A673 (cell line): Measurements from ENCODE around the gene WNT6. TPM values are rescaled to one million over a fixed set of nuclear protein-coding genes. Genes with fewer than 3 reads are reported as not detected.

Source experiments
- BruUV-seq: library from RNA; stranded (reverse); fragments of 400-500 nt; replicated peaks from 2 replicates; lab custom pipeline; 2021; lab: Mats Ljungman, UMichigan
- CTCF ChIA-PET: fragments of 300-600 bp; sonication (Branson Sonifier 250); formaldehyde crosslinking; loops from one replicate; lab custom pipeline; 2022; ENCODE audit warnings: antibody characterized with exemption; lab: Charles Lee
- POLR2A ChIA-PET: fragments of 300-600 bp; sonication (Branson Sonifier 250); formaldehyde crosslinking; loops from one replicate; lab custom pipeline; 2022; ENCODE audit warnings: antibody characterized with exemption; ENCODE audit not compliant: low non-redundant PET; lab: Charles Lee
- DNase-seq: peaks from one replicate; pipeline ENCODE4 v3.0.0-alpha.2; 2015; ENCODE audit warnings: low spot score
- H3K27ac ChIP-seq: fragments of 200-600 bp; sonication (generic); 2 replicates; pipeline ENCODE4 v1.5.1; 2016; ENCODE audit warnings: mixed run types, low read depth, mild to moderate bottlenecking, mixed read lengths, antibody characterized with exemption, low read length; ENCODE audit not compliant: poor library complexity, severe bottlenecking
- H3K27me3 ChIP-seq: fragments of 200-600 bp; sonication (generic); replicated peaks from 2 replicates; pipeline ENCODE4 v1.6.1; 2017; ENCODE audit warnings: mixed run types, low read depth, mild to moderate bottlenecking, mixed read lengths, antibody characterized with exemption, low read length; ENCODE audit not compliant: insufficient read depth, poor library complexity
- H3K36me3 ChIP-seq: fragments of 200-600 bp; sonication (generic); 2 replicates; pipeline ENCODE4 v1.6.1; 2016; ENCODE audit warnings: mixed run types, mild to moderate bottlenecking, mixed read lengths, antibody characterized with exemption, low read length; ENCODE audit not compliant: insufficient read depth, poor library complexity, severe bottlenecking
- H3K4me1 ChIP-seq: fragments of 200-600 bp; sonication (generic); 2 replicates; pipeline ENCODE4 v1.6.1; 2017; ENCODE audit warnings: mixed run types, mild to moderate bottlenecking, mixed read lengths, antibody characterized with exemption, low read length; ENCODE audit not compliant: insufficient read depth, poor library complexity, severe bottlenecking
- H3K4me3 ChIP-seq: fragments of 200-600 bp; sonication (generic); 2 replicates; pipeline ENCODE4 v1.5.1; 2016; ENCODE audit warnings: low read depth, mixed run types, mild to moderate bottlenecking, mixed read lengths, low read length; ENCODE audit not compliant: poor library complexity, severe bottlenecking
- H3K9me3 ChIP-seq: fragments of 200-600 bp; sonication (generic); 2 replicates; pipeline ENCODE4 v1.6.1; 2016; ENCODE audit warnings: mixed run types, low read depth, mild to moderate bottlenecking, mixed read lengths, antibody characterized with exemption, low read length; ENCODE audit not compliant: poor library complexity, severe bottlenecking
- EZH2 ChIP-seq: fragments of 200-600 bp; sonication (generic); IDR thresholded peaks from 2 replicates; pipeline ENCODE4 v1.6.1; 2017; ENCODE audit warnings: borderline replicate concordance, low read depth, mild to moderate bottlenecking, mixed read lengths, antibody characterized with exemption, low read length; ENCODE audit not compliant: poor library complexity, severe bottlenecking
- intact Hi-C: fragments of 100-400 bp; cut with micrococcal nuclease; formaldehyde crosslinking; loops from one replicate; pipeline ENCODE4 v1.10.0; 2022; ENCODE audit not compliant: unreplicated experiment
- total RNA-seq: library from RNA; stranded (reverse); gene quantifications from 2 replicates; pipeline ENCODE4 v1.2.3, GENCODE V29; 2021
- TF ChIP-seq, protein P1 (sequence below): fragments of 300-800, 200-600 bp; sonication (generic); conservative IDR thresholded peaks from 2 replicates; pipeline ENCODE4 v1.5.1; 2017; ENCODE audit warnings: low read depth, mild to moderate bottlenecking, antibody characterized with exemption, low read length, moderate library complexity, mixed read lengths

Gene WNT6
- total RNA-seq, 1 experiment from 2014 or later, result not detected

DNA sequence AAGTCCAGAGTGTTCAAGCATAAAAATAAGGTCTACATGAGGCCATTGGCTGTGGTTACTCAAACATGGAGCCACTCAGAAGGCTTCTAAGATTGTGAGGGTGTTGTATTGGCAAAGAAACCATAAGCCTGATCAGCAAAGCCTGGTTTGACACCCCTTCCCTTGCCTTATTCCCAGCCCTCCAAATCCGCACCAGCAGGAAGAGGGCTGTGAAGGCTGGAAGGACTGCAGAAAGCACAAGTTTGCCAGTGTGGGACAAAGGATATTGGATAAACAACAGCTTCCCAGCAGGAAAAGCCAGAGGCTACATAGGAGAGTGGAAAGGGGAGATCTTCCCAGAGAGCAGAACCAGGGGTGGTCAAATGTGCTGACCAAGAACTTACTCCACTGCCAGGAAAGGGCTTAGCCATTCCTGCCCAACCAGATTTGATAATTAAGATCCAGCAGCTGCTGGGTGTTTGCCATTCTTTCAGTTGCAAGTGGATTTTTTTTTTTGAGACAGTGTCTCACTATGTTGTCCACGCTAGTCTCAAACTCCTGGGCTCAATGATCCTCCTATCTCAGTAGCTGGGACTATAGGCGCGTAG is 26.5 kb upstream of the WNT6 start:
- Histone ChIP-seq H3K27me3 (peaks cover 28% of the 10 kb centered on the region), H3K27ac (no peak overlapping the region), H3K36me3 (no peaks in the 10 kb centered on the region), H3K9me3 (peaks cover 7% of the 10 kb centered on the region), H3K4me1 (no peaks in the 10 kb centered on the region), H3K4me3 (no peak overlapping the region)
- CTCF ChIA-PET, result interaction anchor here (0.9 kb wide), 1 partner anchor 59 kb away, joined by 3 read pairs; no protein-coding TSS in a partner anchor
- DNase-seq, result no peak
- intact Hi-C loops, result no loop called here
- POLR2A ChIA-PET, result no interaction called here
- BruUV-seq, result no TSS peak
- TF ChIP-seq, protein P1, sequence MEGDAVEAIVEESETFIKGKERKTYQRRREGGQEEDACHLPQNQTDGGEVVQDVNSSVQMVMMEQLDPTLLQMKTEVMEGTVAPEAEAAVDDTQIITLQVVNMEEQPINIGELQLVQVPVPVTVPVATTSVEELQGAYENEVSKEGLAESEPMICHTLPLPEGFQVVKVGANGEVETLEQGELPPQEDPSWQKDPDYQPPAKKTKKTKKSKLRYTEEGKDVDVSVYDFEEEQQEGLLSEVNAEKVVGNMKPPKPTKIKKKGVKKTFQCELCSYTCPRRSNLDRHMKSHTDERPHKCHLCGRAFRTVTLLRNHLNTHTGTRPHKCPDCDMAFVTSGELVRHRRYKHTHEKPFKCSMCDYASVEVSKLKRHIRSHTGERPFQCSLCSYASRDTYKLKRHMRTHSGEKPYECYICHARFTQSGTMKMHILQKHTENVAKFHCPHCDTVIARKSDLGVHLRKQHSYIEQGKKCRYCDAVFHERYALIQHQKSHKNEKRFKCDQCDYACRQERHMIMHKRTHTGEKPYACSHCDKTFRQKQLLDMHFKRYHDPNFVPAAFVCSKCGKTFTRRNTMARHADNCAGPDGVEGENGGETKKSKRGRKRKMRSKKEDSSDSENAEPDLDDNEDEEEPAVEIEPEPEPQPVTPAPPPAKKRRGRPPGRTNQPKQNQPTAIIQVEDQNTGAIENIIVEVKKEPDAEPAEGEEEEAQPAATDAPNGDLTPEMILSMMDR, result no peak
- TF ChIP-seq EZH2, result no peak

DNA sequence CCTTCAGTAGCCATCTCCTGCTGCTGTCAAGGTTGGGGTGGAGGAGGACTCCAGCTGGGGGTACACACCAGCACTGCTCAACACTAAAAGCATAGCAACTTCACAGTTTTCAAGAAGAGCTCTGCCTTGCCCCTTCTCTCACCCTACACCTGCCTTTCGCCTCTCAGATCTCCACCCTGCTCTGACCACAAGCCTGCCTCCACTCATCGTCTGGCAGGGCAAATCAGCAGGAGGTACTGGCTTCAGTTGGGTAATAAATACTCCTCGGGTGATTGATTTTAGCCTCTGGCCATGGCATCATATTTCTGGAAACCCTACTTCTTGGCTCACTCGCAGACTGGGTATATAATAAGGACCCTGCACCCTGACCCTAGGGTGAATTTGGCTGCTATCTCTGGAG is 24.9 kb upstream of the WNT6 start:
- intact Hi-C loops, result no loop called here
- H3K4me1 ChIP-seq, result no peaks in the 10 kb centered on the region
- no TSS peak for BruUV-seq
- no peak overlapping the region for H3K27ac ChIP-seq
- H3K9me3 ChIP-seq, result peaks cover 7% of the 10 kb centered on the region
- TF ChIP-seq EZH2, result no peak
- TF ChIP-seq, protein P1, result no peak
- peaks cover 31% of the 10 kb centered on the region for H3K27me3 ChIP-seq
- H3K4me3 ChIP-seq, result no peak overlapping the region
- ChIA-PET POLR2A (no interaction called here), CTCF (no interaction called here)
- no peak for DNase-seq
- no peaks in the 10 kb centered on the region for H3K36me3 ChIP-seq

DNA sequence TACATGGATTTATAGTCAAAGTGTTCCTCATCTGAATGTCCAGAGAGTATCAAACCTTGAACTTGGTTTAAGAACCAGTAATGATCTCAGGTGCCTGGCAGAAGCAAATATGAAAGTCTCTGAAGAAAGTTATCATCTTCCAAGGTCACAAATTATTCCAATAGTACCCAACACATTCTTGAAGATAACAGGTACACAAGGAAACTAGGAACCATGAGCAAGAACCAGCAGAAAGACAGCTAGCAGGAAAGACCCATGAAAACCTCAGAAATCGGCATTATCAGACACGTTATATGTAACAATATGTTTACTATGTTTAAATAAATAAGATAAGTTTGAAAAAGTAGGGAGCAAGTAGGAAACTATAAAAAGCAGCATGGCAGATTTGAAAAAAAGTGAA is 22.1 kb upstream of the WNT6 start:
- BruUV-seq, result no TSS peak
- CTCF ChIA-PET, result interaction anchor here (0.6 kb wide), 1 partner anchor 13 kb away, joined by 13 read pairs; no protein-coding TSS in a partner anchor

More for the DNA sequence above, 22.1 kb upstream of the WNT6 start:
- Histone ChIP-seq H3K27me3 (peaks cover 26% of the 10 kb centered on the region), H3K4me3 (no peak overlapping the region), H3K27ac (no peak overlapping the region), H3K36me3 (no peaks in the 10 kb centered on the region), H3K9me3 (peaks cover 7% of the 10 kb centered on the region), H3K4me1 (no peaks in the 10 kb centered on the region)
- no peak for DNase-seq
- no peak for TF ChIP-seq EZH2
- TF ChIP-seq, protein P1, result no peak
- intact Hi-C loops, result no loop called here
- POLR2A ChIA-PET, result no interaction called here
